ENCODE data around the gene CEP85L. TPM values are rescaled to one million over a fixed set of nuclear protein-coding genes. Genes with fewer than 3 reads are reported as not detected.
A peak's percentile ranks its signal among the peaks of the same experiment; 100 is the strongest.

Gene CEP85L
- total and polyA plus RNA-seq, 2 of the 4 experiments (the other 2 are of a cell fraction): 2.3 to 25.6 TPM

DNA sequence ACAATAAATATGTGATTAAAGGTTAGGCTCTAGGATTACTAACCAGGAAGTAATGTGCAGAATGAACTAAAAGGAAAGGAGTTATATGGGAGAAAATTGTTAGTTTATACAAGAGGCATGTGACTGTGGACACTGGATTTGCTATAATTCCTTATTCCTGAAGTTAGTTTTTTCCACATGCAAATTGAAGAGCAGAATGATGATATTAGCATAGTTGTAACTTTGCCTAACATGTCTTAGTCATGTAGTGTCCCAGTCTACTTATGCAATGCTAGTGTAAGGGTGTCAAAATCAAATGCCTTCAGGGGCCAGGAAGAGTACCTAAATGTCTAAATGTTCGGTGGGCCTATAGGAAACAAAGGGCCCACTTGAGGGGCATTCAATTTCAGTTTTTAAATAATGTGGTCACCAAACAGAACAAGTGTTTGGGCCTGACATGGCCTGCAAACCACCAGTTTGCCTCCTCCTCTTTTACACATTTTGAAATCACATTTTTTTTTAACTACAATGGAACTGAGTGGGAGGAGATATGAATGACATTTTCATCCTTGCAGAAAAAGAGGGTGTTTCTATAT lies 28.0 kb upstream of the CEP85L start:
- H3K4me3 ChIP-seq (ENCODE audit: insufficient read depth, low read depth, low read length): no peak overlapping the region
- no peaks in the 10 kb centered on the region for H3K9me3 ChIP-seq (ENCODE audit: control insufficient read depth, insufficient read depth, low read length)
- H3K14ac ChIP-seq (replicated peaks; ENCODE audit: low read depth, low read length): no peak overlapping the region
- H3K9ac ChIP-seq (ENCODE audit: low read depth, low read length): no peak overlapping the region
- ATAC-seq (ENCODE audit: low read depth) (peak; percentile 40; the same call in 1 of the 2 replicates), DNase-seq (peak; percentile 55)
- no peaks in the 10 kb centered on the region for H4K20me1 ChIP-seq (ENCODE audit: insufficient read depth, low read length)
- H2BK120ac ChIP-seq (ENCODE audit: low read depth, low read length): no peak overlapping the region
- no peak overlapping the region for H4K91ac ChIP-seq (ENCODE audit: insufficient read depth, low read depth, low read length)
- H3K79me1 ChIP-seq (ENCODE audit: low read depth in 1 of 2, low read length in 2 of 2): no peaks in the 10 kb centered on the region; a peak in 1 of 4 replicates
- no peak overlapping the region for H3K27ac ChIP-seq (ENCODE audit: insufficient read depth, low read length)
- ChIA-PET CTCF (no interaction called here), POLR2A (ENCODE audit: unreplicated experiment) (no interaction called here)
- H3K4me1 ChIP-seq (ENCODE audit: control insufficient read depth, insufficient read depth, low read length): no peaks in the 10 kb centered on the region
- no peak overlapping the region for H4K5ac ChIP-seq (ENCODE audit: low read depth, low read length)
- H2AK5ac ChIP-seq (ENCODE audit: low read depth, low read length): no peak overlapping the region
- dilution Hi-C loops (cut with HindIII; ENCODE audit: low sequenced_read_pairs, unreplicated experiment): no loop called here
- in situ Hi-C loops (cut with MboI; ENCODE audit: low sequenced_read_pairs): no loop called here
- intact Hi-C loops (cut with micrococcal nuclease): loop anchor here (1.0 kb wide), 1 partner anchor 11 kb away; no protein-coding TSS in a partner anchor
- H2BK5ac ChIP-seq (ENCODE audit: low read depth, low read length, poor library complexity, severe bottlenecking): no peak overlapping the region
- H3K23ac ChIP-seq (ENCODE audit: low read depth, low read length): no peak overlapping the region
- WGBS, 2 experiments (ENCODE audit: extremely low coverage in 2 of 2, insufficient read length in 1 of 2): 67% methylated on average over 1 of the region's 1 CpG; no CpG with 5 or more reads in 1 of the 2 experiments
- H2BK20ac ChIP-seq (ENCODE audit: low read depth, low read length): no peak overlapping the region
- no TSS peak for BruUV-seq (replicated peaks)
- H2AK9ac ChIP-seq (replicated peaks; ENCODE audit: low read depth, low read length, poor library complexity): no peak overlapping the region
- no peak overlapping the region for H2AFZ ChIP-seq (replicated peaks; ENCODE audit: low read length, poor library complexity)
- H3K4me2 ChIP-seq (ENCODE audit: low read depth, low read length): no peak overlapping the region
- no peak overlapping the region for H3K18ac ChIP-seq (ENCODE audit: low read depth, low read length)
- H3K9me1 ChIP-seq (ENCODE audit: insufficient read depth, low read length): no peaks in the 10 kb centered on the region
- no peak for TF ChIP-seq SMC3 (IDR thresholded peaks at IDR 0.05; ENCODE audit: low read depth, low read length)
- TF ChIP-seq RFX5 (IDR thresholded peaks at IDR 0.05; ENCODE audit: low read depth, low read length): peak; percentile 53; the same call in 1 of the 2 replicates
- TF ChIP-seq CEBPB (IDR thresholded peaks at IDR 0.05; ENCODE audit: low read depth, low read length): peak; percentile 68
- H3K36me3 ChIP-seq (ENCODE audit: control insufficient read depth, insufficient read depth, low read length): no peaks in the 10 kb centered on the region
- no peaks in the 10 kb centered on the region for H3K27me3 ChIP-seq (ENCODE audit: control insufficient read depth, insufficient read depth, low read length)
- H2BK15ac ChIP-seq (ENCODE audit: low read depth, low read length): no peak overlapping the region
- H3K56ac ChIP-seq (ENCODE audit: extremely low read depth, insufficient read depth, low read length): no peak overlapping the region
- no peak overlapping the region for H4K8ac ChIP-seq (ENCODE audit: low read depth in 2 of 2, low read length in 2 of 2)
- no peak overlapping the region for H3K4ac ChIP-seq (ENCODE audit: low read depth, low read length)
